Nephron progenitor cell (in vitro differentiated cells): Measurements from ENCODE around the gene ZCCHC13.
"Not testable (repeated sequence)": the region's sequence is repeated elsewhere in the genome, so short reads cannot be mapped to it uniquely, and the experiment has no call there.

Source experiments
- DNase-seq: peaks from one replicate; pipeline ENCODE4 v3.0.0; 2021
- H3K27ac Mint-ChIP-seq: 2 replicates; pipeline ENCODE4 v1.8.0; 2021; ENCODE audit warnings: mild to moderate bottlenecking, moderate library complexity, mixed read lengths
- H3K27me3 Mint-ChIP-seq: 2 replicates; pipeline ENCODE4 v1.8.0; 2021; ENCODE audit warnings: mild to moderate bottlenecking, low read depth, mixed read lengths; ENCODE audit not compliant: poor library complexity
- H3K36me3 Mint-ChIP-seq: 2 replicates; pipeline ENCODE4 v1.8.0; 2021; ENCODE audit warnings: low read depth, mixed read lengths
- H3K4me1 Mint-ChIP-seq: 2 replicates; pipeline ENCODE4 v1.8.0; 2021; ENCODE audit warnings: mixed read lengths
- H3K4me3 Mint-ChIP-seq: 2 replicates; pipeline ENCODE4 v1.8.0; 2021; ENCODE audit warnings: mild to moderate bottlenecking, moderate library complexity, mixed read lengths
- H3K9me3 Mint-ChIP-seq: 2 replicates; pipeline ENCODE4 v1.8.0; 2021; ENCODE audit warnings: mild to moderate bottlenecking, moderate library complexity, mixed read lengths
- CTCF ChIP-seq: fragments of 200-600 bp; sonication (generic); IDR thresholded peaks from 2 replicates; pipeline ENCODE4 v1.5.0; 2021; ENCODE audit warnings: antibody characterized with exemption

ZCCHC13 gene

GRCh38 chrX:74295101-74295500, 8.9 kb upstream of the ZCCHC13 start:
- DNase-seq, result no peak

GRCh38 chrX:74297766-74298165, 6.2 kb upstream of the ZCCHC13 start:
- peaks cover 6% of the 10 kb centered on the region for H3K9me3 Mint-ChIP-seq
- H3K27ac Mint-ChIP-seq, result no peak overlapping the region
- no peaks in the 10 kb centered on the region for H3K36me3 Mint-ChIP-seq
- TF ChIP-seq CTCF, result no peak
- no peak for DNase-seq
- no peak overlapping the region for H3K4me3 Mint-ChIP-seq
- peaks cover 8% of the 10 kb centered on the region for H3K27me3 Mint-ChIP-seq
- no peaks in the 10 kb centered on the region for H3K4me1 Mint-ChIP-seq

More at GRCh38 chrX:74295101-74295500, 8.9 kb upstream of the ZCCHC13 start:
- Mint-ChIP-seq H3K4me1 (no peaks in the 10 kb centered on the region), H3K9me3 (peaks cover 6% of the 10 kb centered on the region), H3K36me3 (no peaks in the 10 kb centered on the region), H3K27ac (no peak overlapping the region), H3K27me3 (peaks cover 8% of the 10 kb centered on the region), H3K4me3 (no peak overlapping the region)
- TF ChIP-seq CTCF, result no peak

- Mint-ChIP-seq H3K27me3 (peaks cover 4% of the 10 kb centered on the region), H3K27ac (no peak overlapping the region), H3K4me1 (no peaks in the 10 kb centered on the region), H3K36me3 (no peaks in the 10 kb centered on the region), H3K4me3 (no peak overlapping the region), H3K9me3 (peaks cover 6% of the 10 kb centered on the region)
- no peak for TF ChIP-seq CTCF
- DNase-seq, result no peak
These were observed 3.1 kb upstream of the ZCCHC13 start for GRCh38 chrX:74300869-74301268.

- no peak for DNase-seq
These were observed 14.7 kb downstream of the ZCCHC13 start for GRCh38 chrX:74318672-74319071.

GRCh38 chrX:74319321-74319720, 15.3 kb downstream of the ZCCHC13 start:
- not testable (repeated sequence) for H3K4me1 Mint-ChIP-seq, H3K27ac Mint-ChIP-seq

More at GRCh38 chrX:74318672-74319071, 14.7 kb downstream of the ZCCHC13 start:
- no peaks in the 10 kb centered on the region for H3K36me3 Mint-ChIP-seq
- H3K27me3 Mint-ChIP-seq, result no peaks in the 10 kb centered on the region
- TF ChIP-seq CTCF, result no peak
- H3K27ac Mint-ChIP-seq, result no peak overlapping the region
- H3K4me3 Mint-ChIP-seq, result no peak overlapping the region
- no peaks in the 10 kb centered on the region for H3K9me3 Mint-ChIP-seq
- H3K4me1 Mint-ChIP-seq, result no peaks in the 10 kb centered on the region

GRCh38 chrX:74321191-74321590, 17.2 kb downstream of the ZCCHC13 start:
- H3K9me3 Mint-ChIP-seq, result no peaks in the 10 kb centered on the region
- H3K4me1 Mint-ChIP-seq, result peaks cover 1% of the 10 kb centered on the region
- no peak overlapping the region for H3K27ac Mint-ChIP-seq
- DNase-seq, result no peak
- H3K27me3 Mint-ChIP-seq, result no peaks in the 10 kb centered on the region
- no peaks in the 10 kb centered on the region for H3K36me3 Mint-ChIP-seq
- no peak for TF ChIP-seq CTCF
- H3K4me3 Mint-ChIP-seq, result no peak overlapping the region

More at GRCh38 chrX:74319321-74319720, 15.3 kb downstream of the ZCCHC13 start:
- not testable (repeated sequence) for H3K27me3 Mint-ChIP-seq, H3K36me3 Mint-ChIP-seq, H3K4me3 Mint-ChIP-seq, DNase-seq, H3K9me3 Mint-ChIP-seq
